SK-N-SH (cell line): ENCODE results near the gene SPOCK1. TPM values are rescaled to one million over a fixed set of nuclear protein-coding genes. Genes with fewer than 3 reads are reported as not detected.

Source experiments
- CTCF ChIA-PET: fragments of 300-600, 350-600 bp; formaldehyde crosslinking; extraction: SDS; loops from one replicate; lab custom pipeline; 2021; lab: Yijun Ruan, JAX
- POLR2A ChIA-PET: fragments of 350-600 bp; sonication (Branson Sonifier 250); formaldehyde crosslinking; extraction: SDS; loops from one replicate; lab custom pipeline; 2020; ENCODE audit warnings: antibody characterized with exemption, inconsistent platforms; lab: Yijun Ruan, JAX
- DNase-seq: peaks from one replicate; pipeline ENCODE4 v3.0.0; 2012
- H2AFZ ChIP-seq: fragments of 200-600 bp; sonication (generic); 2 replicates; pipeline ENCODE4 v1.8.1; 2016; ENCODE audit warnings: antibody characterized with exemption, mild to moderate bottlenecking, low read depth
- H3F3A ChIP-seq: fragments of 200-600 bp; sonication (generic); replicated peaks from 2 replicates; pipeline ENCODE3; 2016; ENCODE audit warnings: antibody characterized with exemption, mild to moderate bottlenecking; ENCODE audit not compliant: insufficient read depth
- H3K27ac ChIP-seq, 2 experiments: fragments of 200-500 bp in 1 of 2; fragments of 200-600 bp in 1 of 2; sonication (Bioruptor generic) in 1 of 2; sonication (generic), shearing (Covaris generic) in 1 of 2; 2 replicates each; pipeline versions ENCODE4 v1.5.1 to v1.6.1; 2014 to 2016; ENCODE audit warnings: low read depth in 2 of 2, inconsistent platforms in 1 of 2, low read length in 1 of 2, mild to moderate bottlenecking in 1 of 2, mixed read lengths in 1 of 2
- H3K27me3 ChIP-seq: fragments of 200-600 bp; sonication (generic), shearing (Covaris generic); 2 replicates; pipeline ENCODE4 v1.6.1; 2016; ENCODE audit warnings: mixed run types; ENCODE audit not compliant: insufficient read depth
- H3K36me3 ChIP-seq, 2 experiments: fragments of 200-500 bp in 1 of 2; fragments of 200-600 bp in 1 of 2; sonication (Bioruptor generic) in 1 of 2; sonication (generic) in 1 of 2; replicated peaks in 1 of 2; 2 replicates each; pipeline versions ENCODE3 to v1.5.1; 2014 to 2016; ENCODE audit warnings: low read length in 1 of 2, mild to moderate bottlenecking in 1 of 2; ENCODE audit not compliant: insufficient read depth in 2 of 2, control insufficient read depth in 1 of 2
- H3K4me1 ChIP-seq, 2 experiments: fragments of 200-500 bp in 1 of 2; fragments of 200-600 bp in 1 of 2; sonication (Bioruptor generic) in 1 of 2; sonication (generic), shearing (Covaris generic) in 1 of 2; 2 replicates each; pipeline versions ENCODE4 v1.5.1 to v1.6.1; 2014 to 2016; ENCODE audit warnings: low read depth in 1 of 2, low read length in 1 of 2, mixed run types in 1 of 2; ENCODE audit not compliant: insufficient read depth in 2 of 2, control insufficient read depth in 1 of 2
- H3K4me2 ChIP-seq: fragments of 200-600 bp; sonication (generic), shearing (Covaris generic); 2 replicates; pipeline ENCODE4 v1.6.1; 2017; ENCODE audit warnings: mixed run types
- H3K4me3 ChIP-seq, 2 experiments: fragments of 200-500 bp in 1 of 2; fragments of 200-600 bp in 1 of 2; sonication (Bioruptor generic) in 1 of 2; sonication (generic), shearing (Covaris generic) in 1 of 2; 2 replicates each; pipeline versions ENCODE4 v1.5.1 to v1.8.1; 2014 to 2016; ENCODE audit warnings: low read depth in 2 of 2, inconsistent platforms in 1 of 2, low read length in 1 of 2, mild to moderate bottlenecking in 1 of 2, mixed read lengths in 1 of 2, moderate library complexity in 1 of 2
- H3K79me2 ChIP-seq: fragments of 200-600 bp; sonication (generic); 2 replicates; pipeline ENCODE4 v1.8.1; 2017; ENCODE audit warnings: mild to moderate bottlenecking; ENCODE audit not compliant: insufficient read depth
- H3K9ac ChIP-seq: fragments of 200-600 bp; sonication (generic); 2 replicates; pipeline ENCODE4 v1.6.1; 2017; ENCODE audit warnings: mixed run types
- H3K9me2 ChIP-seq: fragments of 200-600 bp; sonication (generic); 2 replicates; pipeline ENCODE4 v1.6.1; 2017; ENCODE audit warnings: mixed run types
- H3K9me3 ChIP-seq: fragments of 200-600 bp; sonication (generic); 2 replicates; pipeline ENCODE4 v1.6.1; 2017; ENCODE audit warnings: mixed run types, mild to moderate bottlenecking, moderate library complexity
- H4K20me1 ChIP-seq: fragments of 200-600 bp; sonication (generic); 2 replicates; pipeline ENCODE4 v1.6.1; 2017; ENCODE audit warnings: mild to moderate bottlenecking, mixed run types; ENCODE audit not compliant: insufficient read depth
- CHD2 ChIP-seq: fragments of 150-350 bp; IDR thresholded peaks from 2 replicates; pipeline ENCODE4 v1.6.1; 2018; ENCODE audit warnings: low read length; ENCODE audit not compliant: partially characterized antibody
- EP300 ChIP-seq, 2 experiments: IDR thresholded peaks; 2 replicates each; pipeline versions ENCODE4 v1.4.0 to v1.6.1; 2012; ENCODE audit warnings: borderline replicate concordance in 1 of 2, low read depth in 1 of 2, low read length in 1 of 2
- EZH2phosphoT487 ChIP-seq: fragments of 200-600 bp; sonication (generic); IDR thresholded peaks from 2 replicates; pipeline ENCODE4 v1.6.1; 2017; ENCODE audit warnings: low read depth, mixed run types, mild to moderate bottlenecking, antibody characterized with exemption, moderate library complexity, borderline replicate concordance
- FOSL2 ChIP-seq: IDR thresholded peaks from 2 replicates; pipeline ENCODE4 v1.4.0; 2012; ENCODE audit warnings: low read depth, mild to moderate bottlenecking, moderate library complexity, borderline replicate concordance
- FOXJ3 ChIP-seq: sonication (generic); formaldehyde crosslinking; IDR thresholded peaks from 2 replicates; pipeline ENCODE4 v1.5.1; 2020; ENCODE audit warnings: mild to moderate bottlenecking, missing genetic modification reagents
- FOXM1 ChIP-seq: IDR thresholded peaks from 2 replicates; pipeline ENCODE4 v1.4.0; 2012; ENCODE audit warnings: low read depth, mild to moderate bottlenecking
- GABPA ChIP-seq: IDR thresholded peaks from 2 replicates; pipeline ENCODE4 v1.4.0; 2012; ENCODE audit warnings: low read depth, mild to moderate bottlenecking
- GATA2 ChIP-seq: sonication (generic); formaldehyde crosslinking; IDR thresholded peaks from 2 replicates; pipeline ENCODE4 v1.5.0; 2020; ENCODE audit warnings: mild to moderate bottlenecking, missing genetic modification reagents
- MXI1 ChIP-seq: IDR thresholded peaks from 2 replicates; pipeline ENCODE4 v1.6.1; 2012; ENCODE audit warnings: mild to moderate bottlenecking, low read depth, low read length, improper control_type of control experiment
- NFIC ChIP-seq: IDR thresholded peaks from 2 replicates; pipeline ENCODE4 v1.4.0; 2012; ENCODE audit warnings: borderline replicate concordance
- POLR2AphosphoS5 ChIP-seq: IDR thresholded peaks from 2 replicates; pipeline ENCODE4 v1.6.1; 2012; ENCODE audit warnings: low read depth, low read length
- RCOR1 ChIP-seq: fragments of 150-350 bp; IDR thresholded peaks from 2 replicates; pipeline ENCODE4 v1.6.1; 2017; ENCODE audit warnings: antibody characterized with exemption, low read length
- RFX5 ChIP-seq: IDR thresholded peaks from 2 replicates; pipeline ENCODE4 v1.6.1; 2012; ENCODE audit warnings: mild to moderate bottlenecking, improper control_type of control experiment, low read length
- RXRA ChIP-seq: IDR thresholded peaks from 2 replicates; pipeline ENCODE4 v1.4.0; 2012; ENCODE audit warnings: low read depth, mild to moderate bottlenecking, borderline replicate concordance
- SIN3A ChIP-seq: IDR thresholded peaks from 2 replicates; pipeline ENCODE4 v1.6.1; 2012; ENCODE audit warnings: low read depth, mild to moderate bottlenecking, low read length, moderate library complexity, borderline replicate concordance
- TCF12 ChIP-seq: IDR thresholded peaks from 2 replicates; pipeline ENCODE4 v1.4.0; 2012
- TEAD4 ChIP-seq: IDR thresholded peaks from 2 replicates; pipeline ENCODE4 v1.4.0; 2012; ENCODE audit warnings: mild to moderate bottlenecking, borderline replicate concordance; ENCODE audit not compliant: insufficient read depth
- USF1 ChIP-seq: IDR thresholded peaks from 2 replicates; pipeline ENCODE4 v1.4.0; 2012; ENCODE audit warnings: low read depth, borderline replicate concordance
- YY1 ChIP-seq: IDR thresholded peaks from 2 replicates; pipeline ENCODE4 v1.4.0; 2012; ENCODE audit warnings: low read depth, mild to moderate bottlenecking
- ZBTB33 ChIP-seq: IDR thresholded peaks from 2 replicates; pipeline ENCODE4 v1.4.0; 2012; ENCODE audit warnings: low read depth, borderline replicate concordance
- WGBS: methylation state at CpG from one replicate; pipeline ENCODE4 v1.1.6; 2017; ENCODE audit warnings: low lambda C conversion rate; 5-methylcytosine and 5-hydroxymethylcytosine counted together
- polyA plus RNA-seq, 3 experiments: library from polyadenylated mRNA; depleted of rRNA; stranded (reverse); fragments of >200 nt; gene quantifications; 2 replicates each; pipeline ENCODE4 v1.2.3, GENCODE V29; 2012

The SPOCK1 gene
- polyA plus RNA-seq, 1 of the 3 experiments (the other 2 are of a cell fraction) = 11.3 TPM

- WGBS = 34% methylated on average over 2 of the region's 2 CpGs
- Histone ChIP-seq H3F3A (peaks cover 4% of the 10 kb centered on the region), H3K36me3 (no peaks in the 10 kb centered on the region), H4K20me1 (no peaks in the 10 kb centered on the region), H3K27me3 (no peaks in the 10 kb centered on the region), H3K9me2 (no peaks in the 10 kb centered on the region), H3K9ac (no peak overlapping the region), H3K9me3 (no peaks in the 10 kb centered on the region)
- POLR2A ChIA-PET = no interaction called here
- TF ChIP-seq NFIC (no peak), MXI1 (no peak), FOXJ3 (CRISPR knock-in tag) (no peak), FOXM1 (no peak), GABPA (no peak), SIN3A (no peak), RFX5 (no peak), RCOR1 (no peak), TEAD4 (no peak), EZH2phosphoT487 (no peak), GATA2 (CRISPR knock-in tag) (no peak), TCF12 (no peak), ZBTB33 (no peak), CHD2 (no peak), FOSL2 (no peak), EP300 (IDR thresholded peaks at IDR 0.05; ENCODE audit: borderline replicate concordance in 1 of 2, low read depth in 1 of 2, low read length in 1 of 2) (no peak), POLR2AphosphoS5 (no peak), YY1 (no peak), USF1 (no peak), RXRA (no peak)
- TF ChIP-seq, all 33 proteins: peak for 0
- Histone ChIP-seq H3K4me3 (no peak overlapping the region), H3K79me2 (peaks cover 5% of the 10 kb centered on the region; the same call in 1 of the 2 replicates), H3K4me1 (peaks cover 0 to 2% of the 10 kb centered on the region in 2 experiments; a peak in 1 of 4 replicates), H2AFZ (no peak overlapping the region), H3K27ac (no peak overlapping the region), H3K4me2 (no peak overlapping the region)
- CTCF ChIA-PET = interaction anchor here (1.4 kb wide), 1 partner anchor 112 kb away, joined by 3 read pairs; no protein-coding TSS in a partner anchor
- no peak for DNase-seq
These were observed 66.8 kb downstream of the SPOCK1 start for GRCh38 chr5:137432376-137432775.
